ENCODE results near the gene CARMIL3.

DNA sequence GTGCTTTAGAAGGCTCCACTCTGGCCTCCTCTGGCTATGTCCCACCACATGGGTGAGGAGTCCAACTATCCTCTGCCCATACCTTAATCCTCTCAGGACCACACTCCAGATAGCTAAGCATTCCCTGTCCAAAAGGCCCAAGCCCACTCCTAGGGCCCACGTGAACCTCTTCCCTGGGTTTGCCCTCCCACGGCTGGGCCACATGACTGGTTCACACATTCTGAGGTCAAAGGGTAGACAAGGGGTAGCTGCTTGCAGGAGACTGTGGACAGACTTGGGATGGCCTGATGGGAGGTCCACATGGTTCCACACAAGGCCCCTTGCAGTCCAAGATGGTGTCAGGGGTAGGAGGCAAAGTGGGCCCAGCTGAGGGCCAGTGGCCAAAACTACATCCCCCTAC, 36.3 kb downstream of the CARMIL3 start:
- TF ChIP-seq GATA2 (IDR thresholded peaks at IDR 0.05; ENCODE audit: low read depth, low read length) (no peak), GATA3 (IDR thresholded peaks at IDR 0.05; ENCODE audit: low read depth, low read length) (no peak)
